ENCODE data around the gene RGR.

RGR gene

DNA sequence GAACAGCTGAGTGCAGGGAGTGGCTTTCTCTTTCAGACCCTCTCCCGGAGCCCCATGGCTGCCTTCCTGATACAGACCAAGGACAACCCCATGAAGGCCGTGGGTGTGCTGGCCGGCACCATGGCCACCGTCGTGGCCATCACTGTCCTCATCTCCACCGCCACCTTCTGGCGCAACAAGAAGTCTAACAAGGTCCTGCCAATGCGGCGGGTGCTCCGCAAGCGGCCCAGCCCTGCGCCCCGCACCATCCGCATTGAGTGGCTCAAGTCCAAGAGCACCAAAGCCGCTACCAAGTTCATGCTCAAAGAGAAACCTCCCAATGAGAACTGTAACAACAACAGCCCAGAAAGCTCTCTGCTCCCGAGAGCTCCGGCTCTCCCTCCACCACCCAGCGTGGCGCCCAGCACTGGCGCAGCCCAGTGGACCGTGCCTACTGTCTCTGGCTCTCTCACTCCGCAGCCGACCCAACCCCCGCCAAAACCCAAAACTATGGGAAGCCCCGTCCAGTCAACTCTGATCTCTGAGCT is 30.7 kb upstream of the RGR start:
- no peaks in the 10 kb centered on the region for H3K27me3 ChIP-seq
- H3K36me3 ChIP-seq, result no peaks in the 10 kb centered on the region
- no peak overlapping the region for H3K4me3 ChIP-seq
- H3K27ac ChIP-seq, result no peak overlapping the region
- no peak overlapping the region for H3K9ac ChIP-seq
- H3K4me2 ChIP-seq, result no peak overlapping the region
- H3K4me1 ChIP-seq, result no peaks in the 10 kb centered on the region
- no peaks in the 10 kb centered on the region; a peak in 1 of 22 replicates for H4K20me1 ChIP-seq
- H3K9me3 ChIP-seq (replicated peaks in 1 of 11), result peaks cover 0 to 3% (median 2%) of the 10 kb centered on the region in 11 experiments; a peak in 12 of 22 replicates
- no peak for TF ChIP-seq Cebpa-rat (IDR thresholded peaks at IDR 0.05)

DNA sequence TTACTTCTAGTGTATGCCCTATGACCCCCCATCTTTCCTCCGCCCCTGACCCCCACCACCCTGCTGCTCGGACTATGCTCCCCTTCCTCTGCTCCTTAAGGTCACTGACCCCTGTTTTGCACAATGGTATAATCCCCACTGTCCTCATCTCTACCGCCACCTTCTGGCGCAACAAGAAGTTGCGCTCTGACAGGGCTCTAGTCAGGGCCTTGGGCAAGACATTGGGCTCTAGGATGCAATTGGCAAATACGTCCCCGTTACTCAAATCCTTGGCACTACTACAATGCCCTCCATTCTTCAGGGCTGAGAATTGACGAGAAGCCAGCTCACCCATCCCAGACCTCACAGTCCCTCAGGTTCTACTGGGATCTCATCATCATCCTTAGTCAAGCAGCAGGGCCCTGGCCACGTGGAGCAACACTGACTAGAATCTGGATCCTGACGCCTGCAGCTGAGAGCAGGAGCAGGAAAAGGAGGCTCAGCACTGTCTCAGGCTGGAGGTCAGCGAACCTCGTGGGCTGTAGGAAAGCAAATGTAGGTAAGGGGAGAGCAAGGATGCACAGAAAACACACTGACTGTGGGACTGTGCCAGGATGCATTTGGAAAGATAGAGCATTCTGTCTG is 30.1 kb upstream of the RGR start:
- Histone ChIP-seq H3K4me3 (no peak overlapping the region), H4K20me1 (no peaks in the 10 kb centered on the region; a peak in 1 of 22 replicates), H3K27ac (no peak overlapping the region), H3K9ac (no peak overlapping the region), H3K4me1 (no peaks in the 10 kb centered on the region), H3K36me3 (no peaks in the 10 kb centered on the region), H3K9me3 (replicated peaks in 1 of 11) (peaks cover 4 to 9% (median 8%) of the 10 kb centered on the region in 11 experiments; a peak in 16 of 22 replicates), H3K27me3 (no peaks in the 10 kb centered on the region), H3K4me2 (no peak overlapping the region)
- TF ChIP-seq Cebpa-rat (IDR thresholded peaks at IDR 0.05), result no peak

DNA sequence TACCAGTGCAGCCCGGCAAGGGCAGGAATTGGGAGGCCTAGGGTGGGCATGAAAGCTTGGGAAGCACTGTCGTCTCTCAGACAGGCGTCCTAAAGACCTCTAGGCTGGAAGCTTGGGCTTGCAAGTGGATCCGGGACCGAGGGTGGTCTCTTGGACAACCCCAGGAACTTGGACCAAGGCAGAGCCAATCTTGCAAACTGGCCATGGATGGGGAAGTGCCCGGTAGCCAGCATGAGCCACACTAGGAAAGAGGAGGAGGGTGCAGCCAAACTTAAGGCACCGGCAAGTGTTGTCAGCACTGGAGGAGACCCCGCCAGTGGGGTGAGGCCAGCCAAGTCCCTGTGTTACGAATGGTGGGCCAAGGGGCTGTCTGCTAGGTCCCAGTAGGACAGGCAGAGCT is 28.0 kb upstream of the RGR start:
- Histone ChIP-seq H3K27me3 (no peaks in the 10 kb centered on the region), H3K4me3 (no peak overlapping the region), H3K4me1 (no peaks in the 10 kb centered on the region), H3K27ac (no peak overlapping the region), H4K20me1 (no peaks in the 10 kb centered on the region), H3K9ac (no peak overlapping the region), H3K9me3 (replicated peaks in 1 of 11) (peaks cover 4 to 17% (median 8%) of the 10 kb centered on the region in 11 experiments; a peak in 16 of 22 replicates), H3K4me2 (no peak overlapping the region), H3K36me3 (no peaks in the 10 kb centered on the region)
- no peak for TF ChIP-seq Cebpa-rat (IDR thresholded peaks at IDR 0.05)

- Histone ChIP-seq H3K4me1 (no peaks in the 10 kb centered on the region), H3K9me3 (replicated peaks in 1 of 11) (peaks cover 4 to 17% (median 8%) of the 10 kb centered on the region in 11 experiments; a peak in 16 of 22 replicates), H3K4me2 (no peak overlapping the region), H3K4me3 (no peak overlapping the region), H3K27me3 (no peaks in the 10 kb centered on the region), H3K36me3 (no peaks in the 10 kb centered on the region), H3K9ac (no peak overlapping the region), H3K27ac (no peak overlapping the region), H4K20me1 (no peaks in the 10 kb centered on the region)
- no peak for TF ChIP-seq Cebpa-rat (IDR thresholded peaks at IDR 0.05)
Observed at GRCh38 chr10:84217746-84218145, 27.1 kb upstream of the RGR start.

- no peak overlapping the region for H3K4me2 ChIP-seq
- peaks cover 4 to 17% (median 8%) of the 10 kb centered on the region in 11 experiments; a peak in 16 of 22 replicates for H3K9me3 ChIP-seq (replicated peaks in 1 of 11)
- no peak for TF ChIP-seq Cebpa-rat (IDR thresholded peaks at IDR 0.05)
- H3K9ac ChIP-seq, result no peak overlapping the region
- H3K4me3 ChIP-seq, result no peak overlapping the region
- H3K27me3 ChIP-seq, result no peaks in the 10 kb centered on the region
- no peaks in the 10 kb centered on the region for H4K20me1 ChIP-seq
- no peaks in the 10 kb centered on the region for H3K4me1 ChIP-seq
- H3K27ac ChIP-seq, result no peak overlapping the region
- no peaks in the 10 kb centered on the region for H3K36me3 ChIP-seq
Observed at GRCh38 chr10:84221916-84222315, 22.9 kb upstream of the RGR start.

- peaks cover under 1 to 10% (median 3%) of the 10 kb centered on the region in 11 experiments; a peak in 16 of 22 replicates for H3K9me3 ChIP-seq (replicated peaks in 1 of 11)
- no peak for TF ChIP-seq Cebpa-rat (IDR thresholded peaks at IDR 0.05)
- no peak overlapping the region for H3K4me2 ChIP-seq
- no peak overlapping the region for H3K27ac ChIP-seq
- H3K9ac ChIP-seq, result no peak overlapping the region
- H3K36me3 ChIP-seq, result no peaks in the 10 kb centered on the region
- no peaks in the 10 kb centered on the region for H3K4me1 ChIP-seq
- no peaks in the 10 kb centered on the region for H3K27me3 ChIP-seq
- no peak overlapping the region for H3K4me3 ChIP-seq
- no peaks in the 10 kb centered on the region for H4K20me1 ChIP-seq
Observed at GRCh38 chr10:84224411-84225028, 20.3 kb upstream of the RGR start.

GRCh38 chr10:84225427-84226173 is 19.3 kb upstream of the RGR start, which contains the start of gene LRIT2:
Gene LRIT2, minus strand, starts transcription at chr10:84225544. Its CDS starts 24 bp downstream, at chr10:84225520.
- TF ChIP-seq Cebpa-rat (IDR thresholded peaks at IDR 0.05), result no peak
- Histone ChIP-seq H3K4me2 (no peak within 1 kb of the TSS), H3K4me3 (no peak within 1 kb of the TSS), H3K27me3 (no peaks in the 10 kb centered on the region), H4K20me1 (no peaks in the 10 kb centered on the region), H3K27ac (no peak within 1 kb of the TSS), H3K9ac (no peak within 1 kb of the TSS), H3K36me3 (no peaks in the 10 kb centered on the region), H3K9me3 (replicated peaks in 1 of 11) (peaks cover 0 to 6% (median 0%) of the 10 kb centered on the region in 11 experiments; a peak in 2 of 22 replicates), H3K4me1 (no peaks in the 10 kb centered on the region)

DNA sequence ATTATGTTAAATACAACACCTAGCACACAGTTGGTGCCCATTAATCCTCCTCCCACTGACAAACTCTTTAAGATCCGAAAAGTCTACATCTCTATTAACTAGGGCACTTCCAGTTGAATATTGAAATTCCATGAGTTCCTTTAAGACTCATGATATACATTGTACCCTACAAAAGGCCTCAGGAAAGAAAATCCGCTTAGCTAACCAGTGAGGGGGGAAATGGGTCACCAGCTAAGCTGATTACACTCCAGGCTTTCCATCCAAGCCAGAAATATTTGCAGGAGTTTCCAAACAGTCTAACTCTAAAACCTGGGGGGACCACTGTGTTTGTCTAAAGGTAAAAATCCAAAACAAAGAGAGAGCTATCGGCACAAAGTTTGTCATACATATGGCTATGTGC is 18.2 kb upstream of the RGR start:
- Histone ChIP-seq H3K36me3 (no peaks in the 10 kb centered on the region), H4K20me1 (no peaks in the 10 kb centered on the region), H3K27ac (no peak overlapping the region), H3K27me3 (no peaks in the 10 kb centered on the region), H3K4me1 (no peaks in the 10 kb centered on the region), H3K4me3 (no peak overlapping the region), H3K9me3 (replicated peaks in 1 of 11) (peaks cover 0 to 6% (median 0%) of the 10 kb centered on the region in 11 experiments; a peak in 2 of 22 replicates), H3K4me2 (no peak overlapping the region), H3K9ac (no peak overlapping the region)
- TF ChIP-seq Cebpa-rat (IDR thresholded peaks at IDR 0.05), result no peak

- no peak overlapping the region for H3K27ac ChIP-seq
- H3K4me1 ChIP-seq, result no peaks in the 10 kb centered on the region
- H4K20me1 ChIP-seq, result no peaks in the 10 kb centered on the region
- no peak overlapping the region for H3K9ac ChIP-seq
- no peak for TF ChIP-seq Cebpa-rat (IDR thresholded peaks at IDR 0.05)
- no peak overlapping the region for H3K4me3 ChIP-seq
- no peaks in the 10 kb centered on the region for H3K27me3 ChIP-seq
- H3K4me2 ChIP-seq, result no peak overlapping the region
- no peaks in the 10 kb centered on the region for H3K36me3 ChIP-seq
- H3K9me3 ChIP-seq (replicated peaks in 1 of 11), result peaks cover 0 to 6% (median 0%) of the 10 kb centered on the region in 11 experiments; a peak in 2 of 22 replicates
Observed at GRCh38 chr10:84227810-84228209, 17.0 kb upstream of the RGR start.
